GM21526 (cell line): ENCODE measurements around the gene CAPN2.

ENCODE experiments used
- ATAC-seq: cut with Tn5 transposase; IDR thresholded peaks from one replicate; pipeline ENCODE4 v1.9.1; 2021; ENCODE audit warnings: moderate library complexity; ENCODE audit not compliant: unreplicated experiment, low FRiP score

CAPN2 gene

DNA sequence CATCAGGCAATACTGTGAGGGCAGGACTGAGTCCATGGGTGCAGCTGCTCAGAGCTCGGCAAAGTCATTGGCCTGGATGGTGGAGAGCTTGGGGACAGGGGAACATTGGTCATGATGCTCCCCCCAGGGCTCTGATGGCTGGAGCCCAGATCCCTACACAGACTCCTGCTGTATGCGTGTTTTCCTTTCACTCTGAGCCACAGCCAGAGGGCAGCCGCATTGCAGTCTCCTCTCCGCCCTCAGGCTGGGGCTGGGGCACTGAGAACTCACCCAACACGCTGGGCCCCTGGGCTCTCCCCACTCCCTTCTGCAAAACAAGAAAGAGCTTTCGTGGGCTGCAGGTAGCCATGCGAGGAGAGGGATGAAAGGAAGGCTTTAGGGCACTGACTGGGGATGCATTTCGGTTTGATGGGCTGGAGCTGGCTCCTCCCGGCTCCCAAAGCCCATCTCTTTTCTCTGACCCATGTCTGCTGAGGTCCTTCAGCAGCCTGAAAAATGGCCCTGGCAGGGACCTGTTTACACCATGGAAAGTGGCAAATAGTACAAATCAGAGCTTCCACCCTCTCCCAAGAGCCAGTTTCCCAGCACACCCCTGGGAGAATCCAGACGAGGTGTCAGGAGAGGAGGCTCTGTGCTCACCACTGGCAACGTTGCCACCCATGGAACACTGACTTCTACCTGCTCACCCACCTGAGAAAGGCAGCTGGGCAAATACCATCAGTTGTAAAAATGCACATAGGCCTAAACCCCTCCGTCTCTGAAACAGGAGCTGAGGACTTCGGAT, 43.8 kb downstream of the CAPN2 start:
- no peak for ATAC-seq

GRCh38 chr1:223756806-223757700, 44.7 kb downstream of the CAPN2 start:
- no peak for ATAC-seq

GRCh38 chr1:223758734-223759133, 46.4 kb downstream of the CAPN2 start:
- no peak for ATAC-seq

GRCh38 chr1:223759273-223759672, 46.9 kb downstream of the CAPN2 start:
- ATAC-seq: no peak

DNA sequence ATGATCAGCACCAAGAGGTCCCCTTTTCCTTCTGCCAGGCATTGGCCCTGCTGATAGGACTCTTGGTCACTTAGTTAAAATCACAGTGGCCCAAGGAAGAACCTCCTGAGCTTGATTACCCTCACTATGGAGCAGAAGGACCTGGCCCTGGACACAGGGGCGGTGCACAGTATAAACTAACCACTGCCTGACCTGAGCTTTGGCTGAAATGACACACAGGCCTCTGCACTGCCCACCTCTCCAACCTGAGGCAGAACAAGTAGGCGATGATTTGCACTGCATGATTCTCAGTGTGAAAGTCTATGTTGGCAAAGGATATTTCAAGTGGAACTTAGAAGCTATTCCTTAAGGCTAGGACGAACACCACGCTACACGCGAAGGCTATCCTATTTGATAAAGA, 48.5 kb downstream of the CAPN2 start:
- no peak for ATAC-seq

- ATAC-seq: no peak
These were observed 49.1 kb downstream of the CAPN2 start for GRCh38 chr1:223761411-223761810.

DNA sequence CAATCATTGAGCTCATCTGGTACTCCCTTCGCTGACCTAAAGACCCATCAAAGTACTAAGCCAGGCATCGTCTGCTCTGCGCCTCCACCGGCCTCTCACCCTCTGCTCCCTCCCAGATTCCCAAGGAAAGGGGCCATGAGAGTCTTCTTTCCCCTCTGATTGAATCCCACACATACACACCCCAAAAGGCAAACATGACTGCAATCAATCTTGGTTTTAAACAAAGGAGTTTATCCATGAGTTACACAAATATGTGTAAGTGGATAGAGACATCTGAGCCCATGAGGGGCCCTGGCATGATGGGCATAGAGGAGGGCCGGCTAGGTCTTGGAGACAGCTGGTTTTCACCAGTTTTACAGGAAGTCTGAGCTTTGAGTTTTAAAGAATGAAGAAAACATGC, 50.9 kb downstream of the CAPN2 start:
- no peak for ATAC-seq

DNA sequence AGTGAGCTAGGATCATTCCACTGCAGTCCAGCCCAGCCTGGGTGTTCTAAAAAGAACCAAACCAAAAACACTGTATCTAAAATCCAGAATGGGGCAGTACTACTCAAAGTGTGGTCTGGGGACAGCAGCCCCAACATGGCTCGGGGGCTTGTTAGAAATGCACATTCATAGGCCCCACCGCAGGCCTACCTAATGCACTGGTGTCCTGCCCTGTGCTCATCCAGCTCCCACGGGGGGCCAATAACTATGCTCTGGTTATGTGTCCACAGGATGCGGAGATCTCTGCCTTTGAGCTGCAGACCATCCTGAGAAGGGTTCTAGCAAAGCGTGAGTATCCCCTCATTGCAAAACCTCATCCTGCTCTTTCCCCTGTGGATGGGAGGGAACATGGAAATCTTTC, 51.5 kb downstream of the CAPN2 start:
- no peak for ATAC-seq

GRCh38 chr1:223765036-223765718, 52.8 kb downstream of the CAPN2 start:
- ATAC-seq: no peak

DNA sequence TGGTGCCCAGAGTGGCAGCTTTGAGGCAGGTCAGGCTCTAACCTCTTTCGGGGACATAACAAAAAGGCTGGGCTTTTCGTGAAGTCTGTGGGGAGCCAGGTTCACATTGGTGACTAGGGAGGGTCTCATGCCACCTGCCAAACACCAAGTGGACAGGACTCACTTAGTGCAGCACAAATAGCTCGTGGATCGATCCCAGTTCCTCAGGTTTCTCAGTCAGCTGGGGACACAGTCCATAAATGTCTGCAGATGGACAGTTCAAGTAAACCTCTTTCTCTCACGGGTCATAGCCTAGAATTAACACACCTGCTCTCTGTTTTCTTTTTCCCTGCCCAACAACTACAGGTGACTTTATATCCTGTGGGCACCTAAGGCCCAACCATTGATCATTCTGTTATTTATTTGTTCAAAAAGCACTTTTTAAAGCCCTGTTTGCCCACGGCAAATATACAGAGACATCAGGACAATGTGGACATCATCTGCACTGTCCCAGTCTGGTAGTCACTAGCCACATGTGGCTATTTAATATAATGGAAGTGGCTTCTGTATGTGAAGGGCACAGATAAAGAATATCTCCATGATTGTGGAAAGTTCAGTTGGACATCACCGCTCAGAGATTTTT, 53.5 kb downstream of the CAPN2 start:
- ATAC-seq: no peak

DNA sequence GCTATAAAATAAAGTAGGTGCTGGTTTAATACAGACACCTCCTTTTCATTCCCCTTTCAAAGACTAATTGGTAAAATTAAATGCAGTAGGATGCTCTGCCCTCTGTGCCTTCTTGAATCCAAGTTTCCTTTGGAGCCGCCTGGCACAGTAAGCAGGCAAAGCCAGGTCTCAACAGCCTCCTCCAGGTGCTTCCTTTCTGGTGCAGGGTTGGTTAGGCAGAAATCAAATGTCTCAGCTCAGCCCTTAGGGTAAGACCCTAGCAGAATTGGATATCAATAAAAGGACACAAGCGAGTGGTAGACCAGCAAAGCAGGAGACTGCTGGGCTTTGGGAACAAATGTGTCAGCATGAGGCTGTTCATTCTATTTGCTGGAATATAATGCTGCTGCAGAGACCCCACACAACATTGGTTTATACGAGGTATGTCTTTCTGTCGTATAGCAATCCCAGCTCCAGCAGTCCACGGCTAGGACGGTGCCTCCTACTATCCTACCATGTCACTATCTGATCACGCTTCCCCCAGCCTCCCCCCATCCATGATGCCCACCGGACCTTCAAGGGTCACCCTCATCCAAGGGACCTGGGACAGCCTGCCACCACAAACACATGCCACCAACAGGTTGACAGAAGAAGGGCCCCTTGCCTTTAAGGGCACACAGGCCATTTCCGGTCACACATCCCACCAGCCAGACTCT, 58.4 kb downstream of the CAPN2 start:
- ATAC-seq: no peak

GRCh38 chr1:223771469-223771813, 59.1 kb downstream of the CAPN2 start:
- no peak for ATAC-seq

GRCh38 chr1:223771814-223772770, 59.8 kb downstream of the CAPN2 start:
- ATAC-seq: no peak

DNA sequence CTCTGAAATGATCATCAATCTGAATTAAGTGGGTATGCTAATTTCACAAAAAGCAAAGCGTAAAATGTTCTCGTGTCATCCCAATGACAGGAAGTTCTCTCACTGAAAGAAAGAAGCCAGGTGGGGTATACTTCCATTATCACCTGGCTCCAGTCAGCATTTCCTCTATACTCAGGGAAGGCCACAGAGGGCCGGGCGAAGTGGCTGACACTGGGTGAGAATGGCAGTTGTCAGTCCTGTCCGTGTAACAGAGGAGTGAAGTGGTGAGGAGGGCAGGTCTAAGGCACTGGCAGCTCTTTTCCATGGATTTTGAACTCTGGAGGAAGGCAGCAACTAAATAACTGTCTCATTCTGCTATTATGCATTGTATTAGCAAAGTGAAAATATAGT, 60.4 kb downstream of the CAPN2 start:
- no peak for ATAC-seq

DNA sequence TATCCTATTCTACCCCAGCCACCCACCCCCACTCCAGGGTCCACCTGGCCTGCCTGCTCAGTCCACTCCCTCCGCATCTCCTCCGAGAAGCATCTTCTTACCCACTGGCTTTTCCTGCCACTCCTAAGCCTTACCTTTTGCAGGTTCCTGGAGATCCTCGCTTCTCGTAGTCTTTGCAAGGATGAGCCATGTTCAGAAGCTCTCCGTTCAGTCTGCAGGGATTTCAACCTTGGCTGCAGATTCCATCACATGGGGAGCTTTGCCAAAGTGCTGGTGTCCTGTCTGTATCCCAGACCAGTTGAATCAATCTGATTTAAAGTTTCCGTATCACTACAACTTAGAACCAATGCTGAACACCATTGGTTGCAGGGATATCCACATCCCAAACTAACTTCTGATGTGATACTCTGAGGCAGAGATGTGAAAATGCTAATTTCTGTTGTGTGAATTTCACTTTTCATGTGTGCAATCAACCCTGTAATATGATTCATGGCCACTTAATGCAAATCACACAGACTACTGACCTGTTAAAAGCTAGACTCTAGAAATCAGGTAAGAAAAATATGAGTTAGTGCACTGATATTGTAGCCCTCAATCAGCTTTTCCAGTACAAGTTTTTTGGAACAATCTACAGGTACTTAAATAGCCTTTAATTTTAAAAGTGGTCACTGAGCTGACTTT, 61.9 kb downstream of the CAPN2 start:
- ATAC-seq: no peak

- no peak for ATAC-seq
These were observed 62.7 kb downstream of the CAPN2 start for GRCh38 chr1:223775054-223775453.

DNA sequence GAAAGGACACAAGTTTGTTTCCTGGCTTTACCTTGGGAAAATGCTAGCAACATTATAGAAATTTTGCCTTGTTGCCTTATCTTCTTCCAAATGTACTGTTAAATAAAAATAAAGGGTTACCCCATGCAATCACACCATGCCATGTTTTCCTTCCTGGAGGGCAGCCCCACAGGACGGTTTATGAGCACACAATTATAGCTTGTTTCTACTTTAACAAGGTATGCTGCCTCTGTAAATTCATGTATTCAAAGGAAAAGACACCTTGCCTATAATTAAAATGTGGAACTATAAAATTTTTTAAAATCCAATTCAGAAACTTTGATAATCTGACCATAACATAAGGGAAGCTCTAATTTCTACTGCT, 63.4 kb downstream of the CAPN2 start:
- ATAC-seq: no peak

DNA sequence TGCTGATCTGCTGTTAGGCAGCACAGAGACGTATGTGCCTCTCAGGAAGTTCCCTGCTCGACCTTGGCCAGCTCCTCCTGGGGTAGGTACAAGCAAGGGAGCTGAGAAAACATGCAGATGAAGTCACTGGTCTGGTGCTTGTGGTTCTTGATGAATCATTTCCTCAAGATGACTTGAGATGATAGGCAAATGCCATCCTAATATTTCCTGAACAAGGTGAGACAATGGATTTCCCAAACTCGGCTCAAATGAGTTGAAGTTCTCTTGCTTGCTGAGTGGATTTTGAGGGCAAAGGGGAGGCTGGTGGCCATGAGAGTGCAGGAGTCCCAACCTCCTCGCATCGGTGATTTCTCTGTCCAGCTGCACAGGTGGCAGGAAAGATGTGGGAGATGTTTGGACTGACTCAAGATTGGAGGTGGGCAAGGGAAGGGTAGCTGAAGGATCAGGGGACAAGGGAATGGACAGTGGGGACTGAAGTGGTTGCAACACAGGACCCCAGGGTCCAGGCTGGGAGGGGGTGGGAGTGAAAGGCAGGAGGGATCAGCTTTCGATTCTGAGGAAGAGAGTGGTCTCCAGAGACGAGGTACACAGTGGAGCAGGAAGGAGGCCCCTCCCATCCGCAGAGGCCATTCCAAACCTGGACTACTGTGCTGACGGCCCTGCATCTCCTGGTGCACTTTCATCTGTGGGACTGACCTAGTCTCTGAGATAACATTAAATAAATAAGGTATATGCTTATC, 63.9 kb downstream of the CAPN2 start:
- ATAC-seq: no peak
